HepG2 (cell line): ENCODE measurements around the gene DTNB.

Source experiments
- EHMT2 ChIP-seq: fragments of 200-600 bp; sonication (generic); IDR thresholded peaks from 2 replicates; pipeline ENCODE4 v1.7.0; 2017; ENCODE audit warnings: antibody characterized with exemption, low read depth, low read length, borderline replicate concordance
- RCOR2 ChIP-seq: IDR thresholded peaks from 2 replicates; pipeline ENCODE4 v1.6.1; 2016; ENCODE audit warnings: missing biosample characterization, missing genetic modification reagents
- ZBTB21 ChIP-seq: sonication (generic); formaldehyde crosslinking; IDR thresholded peaks from 2 replicates; pipeline ENCODE4 v1.4.0; 2020; ENCODE audit warnings: missing genetic modification reagents
- ZNF274 ChIP-seq: sonication (generic); formaldehyde crosslinking; IDR thresholded peaks from 2 replicates; pipeline ENCODE4 v1.5.1; 2020; ENCODE audit warnings: mild to moderate bottlenecking, missing genetic modification reagents
- ZNF841 ChIP-seq: sonication (generic); formaldehyde crosslinking; IDR thresholded peaks from 2 replicates; pipeline ENCODE4 v1.8.1; 2023; ENCODE audit warnings: missing genetic modification reagents, borderline replicate concordance
- TF ChIP-seq, protein P1 (sequence below): sonication (generic); formaldehyde crosslinking; IDR thresholded peaks from 2 replicates; pipeline ENCODE4 v1.5.1; 2020; ENCODE audit warnings: mild to moderate bottlenecking, missing genetic modification reagents

DNA sequence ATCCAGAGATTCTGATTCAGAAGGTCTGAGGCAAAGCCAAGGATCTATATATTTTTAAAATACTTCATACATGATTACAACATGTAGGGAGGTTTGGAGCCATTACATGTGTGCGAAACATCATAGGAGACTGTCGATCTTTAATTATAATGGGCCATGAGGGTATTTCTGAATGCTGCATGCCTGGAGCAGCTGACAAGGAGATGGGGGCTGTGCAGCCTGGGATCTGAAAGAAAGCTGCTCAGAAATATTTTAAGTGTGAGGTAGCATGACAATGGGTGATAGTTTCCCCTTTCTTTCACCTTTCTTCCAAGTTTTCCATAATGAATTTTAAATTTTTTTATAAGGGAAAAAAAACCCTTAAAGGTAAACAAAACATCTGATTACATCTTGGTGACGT lies 229.6 kb downstream of the DTNB start:
- no peak for TF ChIP-seq ZNF841 (CRISPR knock-in tag)
- no peak for TF ChIP-seq EHMT2
- no peak for TF ChIP-seq ZBTB21 (CRISPR knock-in tag)
- TF ChIP-seq RCOR2 (CRISPR knock-in tag), result no peak
- TF ChIP-seq ZNF274 (CRISPR knock-in tag), result no peak
- TF ChIP-seq, protein P1, sequence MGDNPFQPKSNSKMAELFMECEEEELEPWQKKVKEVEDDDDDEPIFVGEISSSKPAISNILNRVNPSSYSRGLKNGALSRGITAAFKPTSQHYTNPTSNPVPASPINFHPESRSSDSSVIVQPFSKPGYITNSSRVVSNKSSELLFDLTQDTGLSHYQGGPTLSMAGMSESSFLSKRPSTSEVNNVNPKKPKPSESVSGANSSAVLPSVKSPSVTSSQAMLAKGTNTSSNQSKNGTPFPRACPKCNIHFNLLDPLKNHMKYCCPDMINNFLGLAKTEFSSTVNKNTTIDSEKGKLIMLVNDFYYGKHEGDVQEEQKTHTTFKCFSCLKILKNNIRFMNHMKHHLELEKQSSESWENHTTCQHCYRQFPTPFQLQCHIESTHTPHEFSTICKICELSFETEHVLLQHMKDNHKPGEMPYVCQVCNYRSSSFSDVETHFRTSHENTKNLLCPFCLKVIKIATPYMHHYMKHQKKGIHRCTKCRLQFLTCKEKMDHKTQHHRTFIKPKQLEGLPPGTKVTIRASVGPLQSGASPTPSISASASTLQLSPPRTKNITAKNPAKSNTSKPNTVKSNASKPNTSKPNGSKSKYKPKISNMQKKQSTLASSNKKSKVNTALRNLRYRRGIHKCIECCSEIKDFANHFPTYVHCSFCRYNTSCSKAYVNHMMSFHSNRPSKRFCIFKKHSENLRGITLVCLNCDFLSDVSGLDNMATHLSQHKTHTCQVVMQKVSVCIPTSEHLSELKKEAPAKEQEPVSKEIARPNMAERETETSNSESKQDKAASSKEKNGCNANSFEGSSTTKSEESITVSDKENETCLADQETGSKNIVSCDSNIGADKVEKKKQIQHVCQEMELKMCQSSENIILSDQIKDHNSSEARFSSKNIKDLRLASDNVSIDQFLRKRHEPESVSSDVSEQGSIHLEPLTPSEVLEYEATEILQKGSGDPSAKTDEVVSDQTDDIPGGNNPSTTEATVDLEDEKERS (CRISPR knock-in tag), result no peak
